VCaP (cell line): Measurements from ENCODE around the gene PLXNA2.

Experiments used
- H3K27ac ChIP-seq: fragments of 450-650 bp; 2 replicates; pipeline ENCODE4 v1.5.1; 2017
- TF ChIP-seq, protein P1 (sequence below): fragments of 450-650 bp; conservative IDR thresholded peaks from 2 replicates; pipeline ENCODE4 v1.5.1; 2017; ENCODE audit warnings: mild to moderate bottlenecking, moderate library complexity

The PLXNA2 gene

DNA sequence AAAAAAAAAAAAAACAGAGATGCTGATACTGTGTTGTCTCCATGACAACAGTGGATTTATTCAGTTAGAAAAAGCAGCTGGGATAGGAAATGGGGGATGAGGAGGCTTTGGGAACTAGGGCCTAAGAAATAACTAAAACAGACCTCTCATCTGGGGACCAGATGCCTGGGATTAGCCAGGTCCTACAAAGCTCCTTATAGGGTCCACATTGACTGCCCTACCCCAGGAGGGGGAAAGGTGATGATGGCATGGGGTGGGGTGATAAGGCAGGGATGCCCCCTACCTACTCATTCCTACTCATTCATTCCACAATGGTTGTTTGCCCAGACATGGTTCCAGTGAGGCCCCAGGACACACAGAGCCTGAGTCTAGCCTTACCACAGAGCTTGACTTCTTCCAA, 131.2 kb downstream of the PLXNA2 start:
- H3K27ac ChIP-seq = no peak overlapping the region
- TF ChIP-seq, protein P1, sequence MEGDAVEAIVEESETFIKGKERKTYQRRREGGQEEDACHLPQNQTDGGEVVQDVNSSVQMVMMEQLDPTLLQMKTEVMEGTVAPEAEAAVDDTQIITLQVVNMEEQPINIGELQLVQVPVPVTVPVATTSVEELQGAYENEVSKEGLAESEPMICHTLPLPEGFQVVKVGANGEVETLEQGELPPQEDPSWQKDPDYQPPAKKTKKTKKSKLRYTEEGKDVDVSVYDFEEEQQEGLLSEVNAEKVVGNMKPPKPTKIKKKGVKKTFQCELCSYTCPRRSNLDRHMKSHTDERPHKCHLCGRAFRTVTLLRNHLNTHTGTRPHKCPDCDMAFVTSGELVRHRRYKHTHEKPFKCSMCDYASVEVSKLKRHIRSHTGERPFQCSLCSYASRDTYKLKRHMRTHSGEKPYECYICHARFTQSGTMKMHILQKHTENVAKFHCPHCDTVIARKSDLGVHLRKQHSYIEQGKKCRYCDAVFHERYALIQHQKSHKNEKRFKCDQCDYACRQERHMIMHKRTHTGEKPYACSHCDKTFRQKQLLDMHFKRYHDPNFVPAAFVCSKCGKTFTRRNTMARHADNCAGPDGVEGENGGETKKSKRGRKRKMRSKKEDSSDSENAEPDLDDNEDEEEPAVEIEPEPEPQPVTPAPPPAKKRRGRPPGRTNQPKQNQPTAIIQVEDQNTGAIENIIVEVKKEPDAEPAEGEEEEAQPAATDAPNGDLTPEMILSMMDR = no peak

DNA sequence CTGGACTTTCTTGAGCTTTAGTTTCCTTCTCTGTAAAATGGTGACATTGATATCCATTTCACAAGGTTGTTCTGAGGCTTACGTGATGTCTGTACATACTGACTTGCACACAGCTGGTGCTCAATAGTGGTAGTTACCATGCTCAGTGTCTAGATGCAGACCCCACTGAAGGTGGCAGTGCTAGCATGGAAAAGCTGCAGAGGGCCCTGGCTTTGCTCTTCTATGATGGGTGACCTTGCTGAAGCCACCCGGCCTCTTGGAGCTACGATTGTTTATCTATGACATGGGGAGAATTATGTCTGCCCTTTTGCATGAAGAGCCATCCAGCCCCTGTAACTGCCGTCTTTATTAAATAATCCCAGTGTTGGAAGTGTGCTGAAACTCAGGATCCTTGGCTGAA, 131.8 kb downstream of the PLXNA2 start:
- TF ChIP-seq, protein P1 = no peak
- H3K27ac ChIP-seq = no peak overlapping the region

DNA sequence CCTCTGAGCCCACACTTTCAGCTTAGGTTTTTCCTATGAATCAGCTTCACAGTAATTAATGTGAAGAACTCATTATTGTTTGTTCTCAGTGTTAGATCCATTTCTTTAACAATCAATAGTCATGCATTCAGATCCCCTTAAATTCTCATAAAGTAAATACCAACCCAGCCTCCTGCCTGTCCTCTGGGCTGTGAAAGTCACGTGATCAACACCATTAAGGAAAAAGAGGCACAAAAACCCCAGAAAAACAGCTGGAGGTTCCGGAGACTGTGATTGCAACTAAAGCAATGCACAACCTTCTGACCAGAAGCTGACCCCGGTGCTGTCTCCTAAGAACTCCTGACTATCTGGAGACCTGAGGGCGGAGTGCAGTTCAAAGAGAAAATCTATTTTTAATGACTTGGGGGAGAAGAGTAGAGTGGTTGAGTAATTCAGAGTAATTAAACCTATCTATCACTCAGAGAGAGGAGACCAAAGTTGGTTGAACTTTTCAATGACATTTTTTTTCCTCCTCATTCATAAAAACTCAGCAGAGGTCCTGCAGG, 132.5 kb downstream of the PLXNA2 start:
- no peak overlapping the region for H3K27ac ChIP-seq
- TF ChIP-seq, protein P1 = no peak

DNA sequence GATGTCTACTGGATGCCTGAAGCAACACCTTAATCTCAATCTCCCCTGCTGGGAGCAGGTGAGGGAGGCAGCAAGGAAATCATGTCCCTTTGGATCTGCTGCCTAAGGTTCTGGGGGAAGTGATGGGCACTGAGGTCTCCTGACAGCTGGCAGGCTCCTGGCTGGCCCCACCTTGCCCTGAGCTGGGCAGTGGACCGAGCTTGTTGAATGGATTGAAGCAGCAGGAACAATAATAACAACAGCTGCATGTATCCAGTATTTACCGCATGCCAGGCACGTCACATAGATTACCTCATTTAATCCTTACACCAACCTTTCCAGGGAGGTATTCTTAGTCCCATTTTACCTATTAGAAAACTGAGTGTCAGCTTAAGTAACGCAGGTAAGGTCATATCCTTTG, 133.9 kb downstream of the PLXNA2 start:
- TF ChIP-seq, protein P1 = no peak
- H3K27ac ChIP-seq = no peak overlapping the region

DNA sequence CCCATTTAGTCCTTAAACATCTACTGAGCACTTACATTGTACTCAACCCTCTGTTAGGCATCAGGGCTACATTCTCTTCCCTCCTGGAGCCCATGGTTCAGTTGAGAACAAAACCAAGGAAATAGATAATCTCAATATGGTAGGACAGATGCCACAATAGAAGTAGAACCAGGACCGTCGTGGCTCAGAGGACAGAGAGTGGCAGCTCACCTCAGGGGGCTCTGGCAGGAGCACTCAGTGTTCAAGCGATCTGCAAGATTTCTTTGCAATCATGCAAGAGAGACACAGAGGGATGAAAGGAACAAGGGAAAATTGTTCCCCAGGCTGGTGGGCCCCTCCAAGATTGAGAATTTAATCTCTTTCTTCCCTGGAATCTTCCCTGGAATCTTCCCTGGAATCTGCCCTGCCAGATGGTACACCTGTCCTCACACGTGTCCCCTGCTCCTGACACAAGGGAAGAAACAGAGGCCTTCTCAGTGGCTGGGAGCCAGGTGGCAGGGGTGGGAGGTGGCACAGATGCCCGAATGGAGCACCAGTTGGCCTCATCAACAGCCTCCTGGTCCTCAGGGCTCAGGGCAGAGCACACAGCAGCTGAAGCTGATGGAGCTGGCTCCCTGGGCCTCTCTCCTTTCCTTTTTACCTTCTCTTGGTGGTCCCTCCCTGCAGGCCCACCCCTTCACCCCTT, 135.4 kb downstream of the PLXNA2 start:
- H3K27ac ChIP-seq = no peak overlapping the region
- TF ChIP-seq, protein P1 = no peak

DNA sequence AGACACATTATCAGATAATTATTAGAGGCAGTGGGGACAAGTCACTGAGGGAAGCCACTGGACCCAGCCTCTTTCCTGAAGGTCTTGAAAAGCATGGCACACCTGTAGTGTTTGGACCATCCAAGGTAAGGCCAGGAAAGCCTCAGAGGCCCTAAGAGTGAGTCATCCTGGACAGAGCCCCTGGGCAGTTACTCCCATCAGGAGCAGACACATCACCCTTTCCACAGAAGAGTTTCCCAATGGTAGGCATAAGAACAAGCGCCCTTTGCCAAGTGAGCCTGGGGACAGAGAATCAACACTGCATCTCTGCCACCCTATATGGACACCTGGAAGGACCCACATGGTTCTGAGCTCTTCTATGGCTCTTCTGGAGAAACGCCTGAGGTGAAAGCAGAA, 136.0 kb downstream of the PLXNA2 start:
- TF ChIP-seq, protein P1 = no peak
- no peak overlapping the region for H3K27ac ChIP-seq

DNA sequence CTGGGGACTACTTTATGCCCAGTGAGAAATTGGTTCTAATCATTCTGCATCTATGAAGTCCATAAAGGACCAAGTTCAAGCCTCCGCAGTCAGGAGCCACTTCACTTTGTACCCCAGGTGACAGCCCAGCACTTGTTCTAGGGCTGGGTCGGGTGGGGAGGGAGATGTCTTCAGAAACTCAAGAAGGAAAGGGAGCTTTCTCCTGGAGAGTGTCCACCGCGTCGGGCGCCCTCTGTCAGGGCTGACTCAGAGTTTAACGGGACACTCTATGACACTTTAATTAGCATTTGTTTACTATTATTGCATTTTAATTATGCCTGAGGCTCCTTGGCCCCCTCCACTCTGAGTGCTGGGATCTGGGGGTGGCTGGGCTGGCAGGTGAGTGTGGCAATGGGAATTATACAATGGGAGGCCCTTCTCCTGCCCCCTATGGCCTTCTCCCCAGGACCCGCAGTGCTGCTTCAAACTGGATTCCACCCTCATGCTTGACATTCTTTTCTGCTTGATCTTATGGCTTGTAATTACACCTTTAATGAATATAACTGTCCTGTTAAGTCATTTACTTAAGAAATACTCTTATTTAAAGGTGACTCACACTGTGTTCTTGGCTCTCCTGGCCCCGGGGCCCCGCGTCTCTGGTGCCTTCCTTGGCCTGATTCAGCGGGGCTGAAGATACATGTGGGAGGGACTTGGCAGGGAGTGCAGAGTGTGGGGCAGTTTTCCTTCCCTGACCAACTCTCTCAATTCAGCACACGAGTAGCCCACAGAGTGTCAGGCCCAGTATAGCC, 136.6 kb downstream of the PLXNA2 start:
- TF ChIP-seq, protein P1 = no peak
- H3K27ac ChIP-seq = no peak overlapping the region
